NCI-H2029 (cell line): ENCODE results near the gene G6PC1.

Experiments used
- DNase-seq: peaks from one replicate; lab custom pipeline; 2025; lab: John Stamatoyannopoulos, UW

Gene G6PC1

DNA sequence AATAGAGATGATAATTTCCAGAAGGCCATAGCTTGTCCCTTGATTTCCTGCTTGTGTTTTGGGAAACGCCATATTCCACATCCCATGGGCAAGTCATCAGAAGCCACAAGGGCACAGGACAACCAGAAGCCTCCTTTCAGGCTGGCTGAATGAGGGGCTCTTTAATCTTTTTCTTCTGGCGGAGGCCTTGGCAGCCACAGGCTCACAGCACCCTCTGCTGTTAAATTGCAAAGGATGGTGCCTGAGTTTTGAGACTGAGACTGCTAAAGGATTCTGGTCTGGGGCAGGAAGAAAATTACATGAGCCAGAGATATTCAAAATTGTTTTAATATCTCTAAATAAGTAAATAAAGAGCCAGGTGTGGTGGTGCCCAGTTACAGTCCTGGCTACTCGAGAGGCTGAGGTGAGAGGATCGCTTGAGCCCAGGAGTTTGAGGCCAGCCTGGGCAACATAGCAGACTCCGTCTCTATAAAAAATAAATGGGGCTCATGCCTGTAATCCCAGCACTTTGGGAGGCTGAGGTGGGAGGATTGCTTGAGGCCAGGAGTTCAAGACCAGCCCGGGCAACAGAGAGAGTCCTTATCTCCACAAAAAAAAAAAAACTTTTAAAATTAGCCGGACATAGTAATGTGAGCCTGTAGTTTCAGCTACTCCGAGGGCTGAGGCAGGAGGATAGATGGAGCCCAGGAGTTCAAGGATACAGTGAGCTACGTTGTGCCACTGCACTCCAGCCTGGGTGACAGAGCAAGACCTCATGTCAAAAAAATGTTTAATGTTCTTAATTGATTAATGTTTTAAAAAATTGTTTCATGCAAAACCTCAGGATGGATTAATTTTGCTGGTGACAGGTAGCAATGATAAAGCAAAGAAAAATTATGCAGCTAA, 37.4 kb downstream of the G6PC1 start:
- DNase-seq = peak; percentile 18

- no peak for DNase-seq
These were observed 43.6 kb downstream of the G6PC1 start for GRCh38 chr17:42944211-42944610.

DNA sequence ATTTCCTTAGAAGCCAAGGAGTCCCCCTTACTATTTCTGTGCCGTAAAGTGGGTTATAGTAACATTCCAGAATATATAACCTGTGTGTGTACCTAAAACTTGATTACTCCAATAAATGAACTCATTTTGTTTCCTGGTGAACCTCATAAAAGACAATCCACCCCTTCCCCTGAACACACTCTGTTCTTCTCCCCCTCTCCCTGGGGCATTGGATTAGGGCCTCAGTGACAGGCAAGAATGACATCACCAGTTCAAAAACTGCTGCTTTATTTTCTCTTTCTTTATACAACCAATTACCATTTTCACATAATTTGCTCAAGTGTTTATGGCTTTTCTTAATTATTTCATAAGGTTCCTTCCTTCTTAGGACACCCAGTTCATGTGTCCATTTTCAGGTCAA, 46.2 kb downstream of the G6PC1 start:
- no peak for DNase-seq

DNA sequence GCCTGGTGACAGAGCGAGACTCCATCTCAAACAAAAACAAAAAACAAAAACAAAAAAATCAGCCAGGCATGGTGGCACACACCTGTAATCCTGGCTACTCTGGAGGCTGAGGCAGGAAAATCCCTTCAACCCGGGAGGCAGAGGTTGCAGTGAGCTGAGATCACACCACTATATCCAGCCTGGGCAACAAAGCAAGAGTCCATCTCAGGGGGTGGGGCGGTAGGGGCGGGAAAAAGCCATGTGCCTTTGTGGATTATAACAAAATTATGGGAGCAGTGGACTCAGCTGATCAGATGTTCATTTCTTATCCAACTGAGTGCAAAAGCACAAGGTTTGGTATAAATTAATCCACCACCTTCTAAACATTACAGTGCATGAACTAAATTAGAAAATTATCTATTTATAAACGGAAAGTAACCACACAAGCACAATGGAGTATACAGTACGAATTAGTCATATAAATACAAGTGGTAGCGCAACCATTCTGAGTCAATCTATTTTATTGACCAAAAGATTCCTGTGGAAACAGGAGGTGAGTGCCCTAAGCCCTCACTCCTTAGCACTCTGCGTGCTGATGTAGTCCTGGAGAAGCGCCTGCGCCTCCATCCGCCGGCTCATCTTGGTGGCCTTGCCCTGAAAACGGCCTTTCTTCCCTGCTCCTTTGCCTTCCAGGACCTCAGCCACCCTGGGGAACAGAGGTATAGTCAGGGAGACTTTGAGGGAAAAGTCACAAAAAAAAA, 49.6 kb downstream of the G6PC1 start:
- DNase-seq = no peak
